KMS-11 (cell line): ENCODE results near the gene SPRED3.

ENCODE experiments used
- H2AFZ ChIP-seq: fragments of 200-600 bp; sonication (generic); 2 replicates; pipeline ENCODE4 v1.6.1; 2016; ENCODE audit warnings: antibody characterized with exemption, mixed run types, low read depth
- H3K27ac ChIP-seq: fragments of 200-600 bp; sonication (generic); 2 replicates; pipeline ENCODE4 v1.6.1; 2016; ENCODE audit warnings: mild to moderate bottlenecking, mixed run types
- H3K27me3 ChIP-seq: fragments of 200-600 bp; sonication (generic); 2 replicates; pipeline ENCODE4 v1.6.1; 2017; ENCODE audit warnings: mild to moderate bottlenecking, low read depth, mixed run types, moderate library complexity; ENCODE audit not compliant: insufficient read depth
- H3K36me3 ChIP-seq: fragments of 200-600 bp; sonication (generic); 2 replicates; pipeline ENCODE4 v1.6.1; 2017; ENCODE audit warnings: mild to moderate bottlenecking, mixed run types; ENCODE audit not compliant: insufficient read depth
- H3K4me1 ChIP-seq: fragments of 200-600 bp; sonication (generic); 2 replicates; pipeline ENCODE4 v1.6.1; 2016; ENCODE audit warnings: mild to moderate bottlenecking, low read depth, mixed run types; ENCODE audit not compliant: poor library complexity, severe bottlenecking
- H3K4me2 ChIP-seq: fragments of 200-600 bp; sonication (generic); 2 replicates; pipeline ENCODE4 v1.7.0; 2016; ENCODE audit warnings: mild to moderate bottlenecking, mixed run types
- H3K4me3 ChIP-seq: fragments of 200-600 bp; sonication (generic); IDR thresholded peaks from 2 replicates; pipeline ENCODE4 v1.6.1; 2017; ENCODE audit warnings: low read depth, low read length, mixed read lengths; ENCODE audit not compliant: insufficient read depth
- H3K79me2 ChIP-seq: fragments of 200-600 bp; sonication (generic); 2 replicates; pipeline ENCODE4 v1.6.1; 2016; ENCODE audit warnings: low read depth, mixed run types; ENCODE audit not compliant: insufficient read depth
- H3K9ac ChIP-seq: fragments of 200-600 bp; sonication (generic); 2 replicates; pipeline ENCODE4 v1.6.1; 2016; ENCODE audit warnings: mild to moderate bottlenecking, mixed run types
- H4K20me1 ChIP-seq: fragments of 200-600 bp; sonication (generic); 2 replicates; pipeline ENCODE4 v1.6.1; 2016; ENCODE audit warnings: mild to moderate bottlenecking, mixed run types; ENCODE audit not compliant: insufficient read depth
- CTCF ChIP-seq: fragments of 200-600 bp; sonication (generic); conservative IDR thresholded peaks from 2 replicates; pipeline ENCODE4 v1.6.1; 2017; ENCODE audit warnings: low read depth, mild to moderate bottlenecking, antibody characterized with exemption, low read length, moderate library complexity, mixed read lengths

The SPRED3 gene

GRCh38 chr19:38441657-38442348 is 53.3 kb downstream of the SPRED3 start:
- H3K4me2 ChIP-seq = no peak overlapping the region
- H3K4me3 ChIP-seq = no peak overlapping the region
- no peak for TF ChIP-seq CTCF
- H3K79me2 ChIP-seq = no peaks in the 10 kb centered on the region
- H3K27ac ChIP-seq = no peak overlapping the region
- no peak overlapping the region for H2AFZ ChIP-seq
- H3K27me3 ChIP-seq = peaks cover 8% of the 10 kb centered on the region; the same call in 1 of the 2 replicates
- H3K4me1 ChIP-seq = no peaks in the 10 kb centered on the region
- no peaks in the 10 kb centered on the region for H4K20me1 ChIP-seq
- H3K9ac ChIP-seq = no peak overlapping the region
- no peaks in the 10 kb centered on the region for H3K36me3 ChIP-seq

- no peaks in the 10 kb centered on the region for H3K36me3 ChIP-seq
- no peak overlapping the region for H3K9ac ChIP-seq
- H4K20me1 ChIP-seq = no peaks in the 10 kb centered on the region
- H3K79me2 ChIP-seq = no peaks in the 10 kb centered on the region
- no peak overlapping the region for H2AFZ ChIP-seq
- H3K27ac ChIP-seq = no peak overlapping the region
- H3K4me2 ChIP-seq = no peak overlapping the region
- no peak overlapping the region for H3K4me3 ChIP-seq
- H3K27me3 ChIP-seq = peaks cover 8% of the 10 kb centered on the region; the same call in 1 of the 2 replicates
- no peak for TF ChIP-seq CTCF
- no peaks in the 10 kb centered on the region for H3K4me1 ChIP-seq
Observed at GRCh38 chr19:38442736-38443135, 54.2 kb downstream of the SPRED3 start.

- no peaks in the 10 kb centered on the region for H3K4me1 ChIP-seq
- H3K4me2 ChIP-seq = no peak overlapping the region
- H3K27me3 ChIP-seq = peaks cover 10% of the 10 kb centered on the region; the same call in 1 of the 2 replicates
- no peaks in the 10 kb centered on the region for H3K79me2 ChIP-seq
- TF ChIP-seq CTCF = no peak
- H3K27ac ChIP-seq = no peak overlapping the region
- H3K4me3 ChIP-seq = no peak overlapping the region
- H2AFZ ChIP-seq = no peak overlapping the region
- no peaks in the 10 kb centered on the region for H4K20me1 ChIP-seq
- no peak overlapping the region for H3K9ac ChIP-seq
- H3K36me3 ChIP-seq = no peaks in the 10 kb centered on the region
Observed at GRCh38 chr19:38443458-38443999, 55.0 kb downstream of the SPRED3 start.

GRCh38 chr19:38444026-38444425 is 55.5 kb downstream of the SPRED3 start:
- Histone ChIP-seq H3K4me1 (no peaks in the 10 kb centered on the region), H3K27ac (no peak overlapping the region), H3K79me2 (no peaks in the 10 kb centered on the region), H3K4me2 (no peak overlapping the region), H4K20me1 (no peaks in the 10 kb centered on the region), H3K27me3 (peaks cover 13% of the 10 kb centered on the region; the same call in 1 of the 2 replicates), H2AFZ (no peak overlapping the region), H3K36me3 (no peaks in the 10 kb centered on the region), H3K9ac (no peak overlapping the region), H3K4me3 (no peak overlapping the region)
- TF ChIP-seq CTCF = no peak
